HepG2 (cell line): ENCODE measurements around the gene MAP2K5. TPM values are rescaled to one million over a fixed set of nuclear protein-coding genes. Genes with fewer than 3 reads are reported as not detected.

Experiments
- ASH2L ChIP-seq: fragments of 300-600, 200-600 bp; sonication (generic); IDR thresholded peaks from 2 replicates; pipeline ENCODE4 v1.7.0; 2017; ENCODE audit warnings: low read depth, mild to moderate bottlenecking, moderate library complexity, mixed read lengths, low read length; ENCODE audit not compliant: insufficient read length
- ATF7-NPFF ChIP-seq: sonication (generic); formaldehyde crosslinking; IDR thresholded peaks from 2 replicates; pipeline ENCODE4 v1.8.1; 2023; ENCODE audit warnings: mild to moderate bottlenecking, low read depth, missing genetic modification reagents, moderate library complexity
- E2F5 ChIP-seq: sonication (generic); formaldehyde crosslinking; conservative IDR thresholded peaks from 2 replicates; pipeline ENCODE4 v1.4.0; 2020; ENCODE audit warnings: missing genetic modification reagents
- ETV5 ChIP-seq: IDR thresholded peaks from 2 replicates; pipeline ENCODE4 v1.6.1; 2018; ENCODE audit warnings: missing biosample characterization, missing genetic modification reagents, inconsistent platforms, borderline replicate concordance
- HCFC1 ChIP-seq: fragments of 150-350 bp; IDR thresholded peaks from 2 replicates; pipeline ENCODE4 v1.6.1; 2014; ENCODE audit warnings: low read depth, low read length
- MEF2D ChIP-seq: sonication (generic); formaldehyde crosslinking; IDR thresholded peaks from 2 replicates; pipeline ENCODE4 v1.5.1; 2020; ENCODE audit warnings: mild to moderate bottlenecking, missing genetic modification reagents
- MNT ChIP-seq: fragments of 450-650 bp; IDR thresholded peaks from 2 replicates; pipeline ENCODE4 v1.6.1; 2016
- MXD1 ChIP-seq: sonication (generic); formaldehyde crosslinking; IDR thresholded peaks from 2 replicates; pipeline ENCODE4 v1.4.0; 2020; ENCODE audit warnings: mild to moderate bottlenecking, missing genetic modification reagents
- SATB2 ChIP-seq: sonication (generic); formaldehyde crosslinking; IDR thresholded peaks from 2 replicates; pipeline ENCODE4 v1.5.0; 2020; ENCODE audit warnings: missing genetic modification reagents
- SMAD9 ChIP-seq: sonication (generic); formaldehyde crosslinking; IDR thresholded peaks from 2 replicates; pipeline ENCODE4 v1.5.1; 2020; ENCODE audit warnings: mild to moderate bottlenecking, missing genetic modification reagents
- STAG1 ChIP-seq: sonication (generic); formaldehyde crosslinking; IDR thresholded peaks from 2 replicates; pipeline ENCODE4 v1.4.0; 2020; ENCODE audit warnings: missing genetic modification reagents
- THAP11 ChIP-seq: IDR thresholded peaks from 2 replicates; pipeline ENCODE4 v1.6.1; 2016; ENCODE audit warnings: missing biosample characterization, missing genetic modification reagents
- UBTF ChIP-seq: sonication (generic); formaldehyde crosslinking; IDR thresholded peaks from 2 replicates; pipeline ENCODE4 v1.4.0; 2020; ENCODE audit warnings: mild to moderate bottlenecking, missing genetic modification reagents
- ZNF251 ChIP-seq: sonication (generic); formaldehyde crosslinking; IDR thresholded peaks from 2 replicates; pipeline ENCODE4 v1.9.0; 2021; ENCODE audit warnings: mild to moderate bottlenecking, missing genetic modification reagents
- ZNF441 ChIP-seq: sonication (generic); formaldehyde crosslinking; IDR thresholded peaks from 2 replicates; pipeline ENCODE4 v1.7.0; 2021; ENCODE audit warnings: missing genetic modification reagents, borderline replicate concordance
- ZNF577 ChIP-seq: sonication (generic); formaldehyde crosslinking; IDR thresholded peaks from 2 replicates; pipeline ENCODE4 v1.4.0; 2020; ENCODE audit warnings: mild to moderate bottlenecking, low read depth, missing genetic modification reagents, borderline replicate concordance
- ZNF609 ChIP-seq: sonication (generic); formaldehyde crosslinking; IDR thresholded peaks from 2 replicates; pipeline ENCODE4 v1.4.0; 2020; ENCODE audit warnings: mild to moderate bottlenecking, missing genetic modification reagents, borderline replicate concordance
- ZNF724P ChIP-seq: sonication (generic); formaldehyde crosslinking; IDR thresholded peaks from 2 replicates; pipeline ENCODE4 v1.8.0; 2022; ENCODE audit warnings: missing genetic modification reagents, borderline replicate concordance
- polyA plus RNA-seq, 8 experiments: library from polyadenylated mRNA; depleted of rRNA in 3 of 8; stranded (reverse) in 7 of 8; unstranded in 1 of 8; fragments of >200 nt; fragmentation: Illumina TruSeq in 4 of 8; extraction: Trizol in 4 of 8; gene quantifications; 2 replicates each; pipeline versions ENCODE4 v1.2.1 to v1.2.3, GENCODE V29; 2011 to 2016; ENCODE audit warnings: low read depth in 4 of 8, missing spikeins in 1 of 8, mixed read lengths in 1 of 8; ENCODE audit not compliant: insufficient read depth in 1 of 8
- total RNA-seq, 5 experiments: library from RNA; depleted of rRNA; stranded (reverse); fragments of >200 nt; fragmentation: Illumina TruSeq; extraction: Trizol; gene quantifications; 2 replicates each; pipeline ENCODE4 v1.2.3, GENCODE V29; 2016; ENCODE audit warnings: low read depth in 1 of 5

The MAP2K5 gene
- total and polyA plus RNA-seq, 2 of the 13 experiments (the other 11 are each of a cell fraction or from before 2014, with no cell fraction given), result 4.0 to 4.3 TPM

GRCh38 chr15:67542420-67543347 is at the start of gene MAP2K5 (continued):
- TF ChIP-seq MEF2D (CRISPR knock-in tag), result peak; percentile 46; the same call in 1 of the 2 replicates
- TF ChIP-seq MNT, result no peak
- peak; percentile 88; the same call in 1 of the 2 replicates for TF ChIP-seq ATF7-NPFF (CRISPR knock-in tag)
- TF ChIP-seq ZNF724P (CRISPR knock-in tag), result 0 out of 2 replicates have a peak, but pooled peaks have one; percentile 53
- TF ChIP-seq HCFC1, result peak; percentile 59
- no peak for TF ChIP-seq ZNF577 (CRISPR knock-in tag)
- TF ChIP-seq ZNF441 (CRISPR knock-in tag), result peak; percentile 31; the same call in 1 of the 2 replicates
- no peak for TF ChIP-seq ZNF251 (CRISPR knock-in tag)
- TF ChIP-seq SMAD9, result no peak
- TF ChIP-seq THAP11 (CRISPR knock-in tag), result peak; percentile 85
- 0 out of 2 replicates have a peak, but pooled peaks have one; percentile 5 for TF ChIP-seq STAG1 (CRISPR knock-in tag)
- TF ChIP-seq ASH2L, result peak; percentile 85
- TF ChIP-seq MXD1 (CRISPR knock-in tag), result peak; percentile 56; the same call in 1 of the 2 replicates
- TF ChIP-seq ETV5 (CRISPR knock-in tag), result peak; percentile 47; the same call in 1 of the 2 replicates
- 0 out of 2 replicates have a peak, but pooled peaks have one; percentile 1 for TF ChIP-seq ZNF609 (CRISPR knock-in tag)
- peak; percentile 77 for TF ChIP-seq UBTF (CRISPR knock-in tag)
- TF ChIP-seq SATB2 (CRISPR knock-in tag), result no peak
- TF ChIP-seq E2F5 (CRISPR knock-in tag), result no peak
